Thymus (tissue), 11 donors: ENCODE data around the gene FADS3. TPM values are rescaled to one million over a fixed set of nuclear protein-coding genes. Genes with fewer than 3 reads are reported as not detected.

Source experiments
- DNase-seq, 9 donors: peaks; one replicate each; pipeline ENCODE4 v3.0.0-alpha.2; 2013; ENCODE audit warnings: low spot score in 9 of 9, low read depth in 6 of 9, missing footprints in 1 of 9
- H3K27ac ChIP-seq, 2 donors: one replicate each; pipeline ENCODE4 v1.5.1; 2013; ENCODE audit warnings: control low read depth in 1 of 2, low read depth in 1 of 2, low read length in 1 of 2, mild to moderate bottlenecking in 1 of 2, moderate library complexity in 1 of 2
- H3K27me3 ChIP-seq, 2 donors: one replicate each; pipeline ENCODE4 v1.5.1; 2013; ENCODE audit warnings: low read length in 1 of 2; ENCODE audit not compliant: control insufficient read depth in 2 of 2, insufficient read depth in 1 of 2
- H3K36me3 ChIP-seq, 2 donors: one replicate each; pipeline ENCODE4 v1.5.1; 2013; ENCODE audit warnings: low read length in 1 of 2, mild to moderate bottlenecking in 1 of 2, moderate library complexity in 1 of 2; ENCODE audit not compliant: control insufficient read depth in 2 of 2, insufficient read depth in 2 of 2
- H3K4me1 ChIP-seq, 2 donors: one replicate each; pipeline ENCODE4 v1.5.1; 2013; ENCODE audit warnings: low read length in 2 of 2; ENCODE audit not compliant: control insufficient read depth in 2 of 2, insufficient read depth in 2 of 2
- H3K4me3 ChIP-seq, 2 donors: one replicate each; pipeline ENCODE4 v1.5.1; 2013; ENCODE audit warnings: low read length in 2 of 2, control low read depth in 1 of 2, mild to moderate bottlenecking in 1 of 2
- H3K9me3 ChIP-seq, 2 donors: one replicate each; pipeline ENCODE4 v1.5.1; 2013; ENCODE audit warnings: low read length in 1 of 2, mild to moderate bottlenecking in 1 of 2; ENCODE audit not compliant: control insufficient read depth in 2 of 2, insufficient read depth in 1 of 2
- WGBS: extraction: QIAGEN DNeasy Blood & Tissue Kit; methylation state at CpG from one replicate; pipeline ENCODE4 v1.1.7; 2013; 5-methylcytosine and 5-hydroxymethylcytosine counted together
- polyA plus RNA-seq: library from polyadenylated mRNA; stranded (reverse); fragments of 200-250 nt; gene quantifications from one replicate; pipeline ENCODE4 v1.2.3, GENCODE V29; 2013
- total RNA-seq: library from RNA; stranded (reverse); fragments of 120-200 nt; gene quantifications from one replicate; pipeline ENCODE4 v1.2.4, GENCODE V29; 2013
- donor health status: healthy.

FADS3 gene
- total and polyA plus RNA-seq, 2 donors, result 4.7 to 19.3 TPM

DNA sequence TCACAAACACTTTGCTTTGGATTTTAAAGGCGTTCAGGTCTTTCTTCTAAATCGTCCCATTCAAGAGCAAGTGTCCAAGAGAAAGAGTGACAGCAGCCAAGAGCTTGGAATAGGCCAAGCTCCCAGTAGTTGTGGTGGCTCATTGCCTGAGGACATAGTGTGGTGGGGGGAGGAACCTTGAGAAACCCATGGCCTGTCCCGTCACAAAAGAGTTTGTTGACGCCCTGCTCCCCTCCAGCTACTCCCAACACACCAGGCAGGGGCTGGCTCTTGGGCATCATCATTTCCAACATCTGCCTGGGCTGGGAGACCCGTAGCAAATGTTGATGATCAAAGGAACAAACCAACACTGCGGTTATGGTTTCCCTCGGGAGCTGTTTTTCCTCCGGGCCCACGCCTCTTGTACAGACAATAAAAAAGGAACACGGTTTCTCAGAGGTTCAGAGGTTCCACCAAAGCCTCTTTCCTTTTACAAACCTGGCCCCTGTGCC, 20.8 kb downstream of the FADS3 start:
- H3K27ac ChIP-seq, result no peak overlapping the region
- H3K36me3 ChIP-seq, result peaks cover 4 to 10% of the 10 kb centered on the region in 2 donors
- DNase-seq, result no peak
- WGBS, result 85% methylated on average over 10 of the region's 10 CpGs
- H3K4me3 ChIP-seq, result no peak overlapping the region
- no peaks in the 10 kb centered on the region for H3K9me3 ChIP-seq
- peaks cover 0 to 13% of the 10 kb centered on the region in 2 donors for H3K27me3 ChIP-seq
- peaks cover 0 to 12% of the 10 kb centered on the region in 2 donors for H3K4me1 ChIP-seq

DNA sequence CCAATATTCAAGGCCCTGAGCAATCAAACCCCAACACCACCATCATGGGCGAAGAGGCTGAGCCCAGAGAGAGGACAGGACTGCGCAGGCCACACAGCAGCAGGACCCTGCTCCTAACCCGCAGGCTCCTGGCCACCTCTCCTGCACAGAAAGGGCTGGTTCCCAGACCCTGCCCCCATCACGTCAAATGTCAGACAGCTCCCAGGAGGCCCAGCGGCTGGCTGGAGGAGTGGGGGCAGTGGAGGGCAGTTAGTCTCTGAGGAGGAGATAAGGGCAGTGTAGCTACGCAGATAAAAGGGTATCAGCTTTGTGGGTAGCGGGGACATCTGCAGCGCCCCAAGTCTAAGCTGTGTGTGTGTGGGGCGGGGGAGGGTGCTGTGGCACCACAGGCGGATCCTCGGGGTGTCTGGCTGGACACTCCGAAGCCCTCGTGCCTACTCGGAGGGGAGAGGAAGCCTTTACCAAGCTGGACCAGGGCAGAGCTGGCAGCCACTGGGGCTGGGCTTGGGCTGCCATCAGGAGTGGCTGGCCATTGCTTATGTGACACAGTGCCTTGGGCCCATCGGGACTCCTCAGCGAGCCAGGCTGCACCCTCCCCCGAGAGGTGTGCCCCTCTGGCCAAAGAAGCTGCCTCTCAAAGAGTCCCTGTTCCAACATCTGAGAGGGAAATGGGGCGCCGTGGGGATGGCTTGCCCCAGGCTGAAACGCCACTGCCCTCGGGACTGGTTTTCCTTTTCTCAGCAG, 21.5 kb downstream of the FADS3 start:
- Histone ChIP-seq H3K27me3 (peaks cover 0 to 13% of the 10 kb centered on the region in 2 donors), H3K9me3 (no peaks in the 10 kb centered on the region), H3K27ac (no peak overlapping the region), H3K4me1 (peaks cover 0 to 11% of the 10 kb centered on the region in 2 donors), H3K4me3 (no peak overlapping the region), H3K36me3 (peaks cover 11 to 14% of the 10 kb centered on the region in 2 donors)
- 90% methylated on average over 21 of the region's 21 CpGs for WGBS
- no peak for DNase-seq

DNA sequence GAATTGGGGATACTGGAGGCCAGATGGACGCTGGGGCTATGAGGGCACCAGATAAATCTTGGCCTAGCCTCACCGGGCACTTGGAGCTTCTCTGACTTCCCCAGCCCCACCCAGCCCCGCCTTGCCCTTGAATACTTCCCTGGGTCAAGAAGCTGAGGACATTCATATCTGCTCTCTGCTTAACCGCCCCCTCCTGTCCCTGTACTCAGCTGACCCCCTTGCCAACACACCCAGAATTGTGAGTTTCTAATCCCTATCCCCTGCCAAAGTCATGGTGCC, 22.0 kb downstream of the FADS3 start:
- Histone ChIP-seq H3K27ac (no peak overlapping the region), H3K36me3 (peaks cover 15 to 16% of the 10 kb centered on the region in 2 donors), H3K4me3 (no peak overlapping the region), H3K27me3 (peaks cover 0 to 13% of the 10 kb centered on the region in 2 donors), H3K4me1 (peaks cover 0 to 11% of the 10 kb centered on the region in 2 donors), H3K9me3 (no peaks in the 10 kb centered on the region)
- DNase-seq, result no peak
- WGBS, result 92% methylated on average over 4 of the region's 4 CpGs

DNA sequence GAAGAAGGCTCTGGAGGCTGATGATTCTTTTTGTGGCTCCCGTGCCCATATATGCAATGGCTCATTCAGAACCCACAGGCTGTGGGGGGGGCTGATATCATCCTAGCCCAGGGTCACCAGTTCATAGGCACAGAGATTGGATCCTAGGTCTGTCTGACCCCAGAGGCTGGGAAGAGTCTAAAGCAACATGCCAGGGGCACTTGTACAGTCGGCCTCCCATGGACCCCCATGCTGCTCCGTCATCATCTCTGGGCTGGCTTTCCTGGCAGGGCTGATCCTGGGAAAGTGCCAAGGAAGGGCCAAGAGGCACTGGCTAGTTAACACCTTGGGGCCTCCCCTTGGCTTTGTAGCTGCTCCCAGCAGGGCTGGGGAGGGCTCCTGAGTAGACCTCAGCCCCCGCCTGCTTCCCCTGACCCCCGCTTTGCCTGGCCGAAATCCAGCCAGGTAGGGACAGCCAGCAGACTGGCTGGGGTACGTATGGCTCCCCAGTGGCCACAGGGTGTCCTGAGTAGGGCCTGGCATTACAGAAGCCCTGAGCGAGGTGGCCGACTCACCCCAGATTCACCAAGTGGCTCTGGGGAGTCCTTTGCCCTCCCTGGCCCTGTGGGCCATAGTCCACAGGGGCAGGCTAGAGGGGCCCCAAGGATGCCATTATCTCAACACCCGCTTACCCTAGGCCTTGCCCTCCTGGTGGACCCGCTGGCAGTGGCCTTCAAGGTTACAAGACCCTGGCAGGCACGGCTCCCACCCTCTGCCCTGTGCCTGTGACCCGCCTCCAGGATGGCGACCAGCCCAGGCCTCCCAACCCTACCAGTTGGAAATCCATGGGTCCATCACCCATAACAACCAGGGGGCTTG, 22.5 kb downstream of the FADS3 start:
- DNase-seq, result no peak
- no peaks in the 10 kb centered on the region for H3K9me3 ChIP-seq
- H3K4me1 ChIP-seq, result peaks cover 0 to 11% of the 10 kb centered on the region in 2 donors
- WGBS, result 92% methylated on average over 14 of the region's 14 CpGs
- peaks cover 0 to 13% of the 10 kb centered on the region in 2 donors for H3K27me3 ChIP-seq
- H3K27ac ChIP-seq, result no peak overlapping the region
- no peak overlapping the region for H3K4me3 ChIP-seq
- peaks cover 19% of the 10 kb centered on the region in 2 donors for H3K36me3 ChIP-seq

- Histone ChIP-seq H3K9me3 (no peaks in the 10 kb centered on the region), H3K27ac (no peak overlapping the region), H3K4me3 (no peak overlapping the region), H3K36me3 (peaks cover 37 to 38% of the 10 kb centered on the region in 2 donors), H3K27me3 (peaks cover 0 to 9% of the 10 kb centered on the region in 2 donors), H3K4me1 (peaks cover 0 to 11% of the 10 kb centered on the region in 2 donors)
- DNase-seq, result no peak
- whole genome bisulfite sequencing, result 95% methylated on average over 6 of the region's 6 CpGs
Measured at GRCh38 chr11:61866958-61867343, 24.4 kb downstream of the FADS3 start.

DNA sequence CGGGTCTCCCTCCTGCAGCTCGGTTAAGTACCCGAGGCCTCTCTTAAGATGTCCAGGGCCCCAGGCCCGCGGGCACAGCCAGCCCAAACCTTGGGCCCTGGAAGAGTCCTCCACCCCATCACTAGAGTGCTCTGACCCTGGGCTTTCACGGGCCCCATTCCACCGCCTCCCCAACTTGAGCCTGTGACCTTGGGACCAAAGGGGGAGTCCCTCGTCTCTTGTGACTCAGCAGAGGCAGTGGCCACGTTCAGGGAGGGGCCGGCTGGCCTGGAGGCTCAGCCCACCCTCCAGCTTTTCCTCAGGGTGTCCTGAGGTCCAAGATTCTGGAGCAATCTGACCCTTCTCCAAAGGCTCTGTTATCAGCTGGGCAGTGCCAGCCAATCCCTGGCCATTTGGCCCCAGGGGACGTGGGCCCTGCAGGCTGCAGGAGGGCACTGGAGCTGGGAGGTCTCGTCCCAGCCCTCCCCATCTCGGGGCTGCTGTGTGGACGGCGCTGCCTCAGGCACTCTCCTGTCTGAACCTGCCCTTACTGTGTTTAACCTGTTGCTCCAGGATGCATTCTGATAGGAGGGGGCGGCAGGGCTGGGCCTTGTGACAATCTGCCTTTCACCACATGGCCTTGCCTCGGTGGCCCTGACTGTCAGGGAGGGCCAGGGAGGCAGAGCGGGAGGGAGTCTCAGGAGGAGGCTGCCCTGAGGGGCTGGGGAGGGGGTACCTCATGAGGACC, 25.0 kb downstream of the FADS3 start:
- Histone ChIP-seq H3K27me3 (peaks cover 0 to 8% of the 10 kb centered on the region in 2 donors), H3K36me3 (peaks cover 40 to 43% of the 10 kb centered on the region in 2 donors), H3K9me3 (no peaks in the 10 kb centered on the region), H3K4me1 (peaks cover 0 to 8% of the 10 kb centered on the region in 2 donors), H3K27ac (no peak overlapping the region), H3K4me3 (no peak overlapping the region)
- no peak for DNase-seq
- 84% methylated on average over 18 of the region's 18 CpGs for WGBS

GRCh38 chr11:61864814-61865775, 26.2 kb downstream of the FADS3 start:
- 98% methylated on average over 20 of the region's 20 CpGs for WGBS

DNA sequence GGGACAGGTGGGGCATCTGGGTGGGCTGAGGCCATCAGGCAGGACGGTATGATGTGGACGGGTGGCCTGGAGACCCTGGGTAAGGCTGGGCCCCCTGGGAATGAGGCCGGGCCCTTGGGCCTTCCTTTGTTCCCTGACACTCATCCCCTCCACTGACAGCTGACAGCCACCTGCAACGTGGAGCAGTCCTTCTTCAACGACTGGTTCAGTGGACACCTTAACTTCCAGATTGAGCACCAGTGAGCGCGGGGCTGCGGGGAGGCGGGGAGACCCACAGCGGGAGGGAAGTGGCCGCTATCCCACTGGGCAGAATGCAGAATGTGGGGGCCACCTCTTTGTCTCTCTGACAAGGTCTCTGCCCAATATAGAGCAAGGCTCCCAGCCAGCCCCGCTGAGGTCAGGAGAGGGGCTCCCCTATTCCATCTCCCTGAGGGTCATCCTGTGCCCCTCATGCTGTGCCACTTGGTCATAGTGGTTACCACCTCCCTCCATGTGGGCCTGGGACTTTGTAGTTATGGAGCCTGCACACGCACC, 27.7 kb downstream of the FADS3 start:
- WGBS, result 96% methylated on average over 13 of the region's 13 CpGs

More at GRCh38 chr11:61864814-61865775, 26.2 kb downstream of the FADS3 start:
- Histone ChIP-seq H3K9me3 (no peaks in the 10 kb centered on the region), H3K36me3 (peaks cover 43 to 52% of the 10 kb centered on the region in 2 donors), H3K27me3 (peaks cover 0 to 1% of the 10 kb centered on the region in 2 donors), H3K4me3 (no peak overlapping the region), H3K27ac (no peak overlapping the region), H3K4me1 (no peaks in the 10 kb centered on the region)
- DNase-seq, result no peak

More for the DNA sequence above, 27.7 kb downstream of the FADS3 start:
- DNase-seq, result no peak
- Histone ChIP-seq H3K27me3 (no peaks in the 10 kb centered on the region), H3K27ac (no peak overlapping the region), H3K4me1 (no peaks in the 10 kb centered on the region), H3K4me3 (no peak overlapping the region), H3K36me3 (peaks cover 55 to 62% of the 10 kb centered on the region in 2 donors), H3K9me3 (no peaks in the 10 kb centered on the region)
